SK-N-DZ (cell line): ENCODE results near the gene SIPA1L3.
A peak's percentile ranks its signal among the peaks of the same experiment; 100 is the strongest.
"Not testable (repeated sequence)": the region's sequence is repeated elsewhere in the genome, so short reads cannot be mapped to it uniquely, and the experiment has no call there.

ENCODE experiments used
- DNase-seq: peaks from one replicate; pipeline ENCODE4 v3.0.0-alpha.2; 2015; ENCODE audit warnings: low spot score

The SIPA1L3 gene

GRCh38 chr19:38213469-38213868, 306.5 kb downstream of the SIPA1L3 start:
- no peak for DNase-seq

DNA sequence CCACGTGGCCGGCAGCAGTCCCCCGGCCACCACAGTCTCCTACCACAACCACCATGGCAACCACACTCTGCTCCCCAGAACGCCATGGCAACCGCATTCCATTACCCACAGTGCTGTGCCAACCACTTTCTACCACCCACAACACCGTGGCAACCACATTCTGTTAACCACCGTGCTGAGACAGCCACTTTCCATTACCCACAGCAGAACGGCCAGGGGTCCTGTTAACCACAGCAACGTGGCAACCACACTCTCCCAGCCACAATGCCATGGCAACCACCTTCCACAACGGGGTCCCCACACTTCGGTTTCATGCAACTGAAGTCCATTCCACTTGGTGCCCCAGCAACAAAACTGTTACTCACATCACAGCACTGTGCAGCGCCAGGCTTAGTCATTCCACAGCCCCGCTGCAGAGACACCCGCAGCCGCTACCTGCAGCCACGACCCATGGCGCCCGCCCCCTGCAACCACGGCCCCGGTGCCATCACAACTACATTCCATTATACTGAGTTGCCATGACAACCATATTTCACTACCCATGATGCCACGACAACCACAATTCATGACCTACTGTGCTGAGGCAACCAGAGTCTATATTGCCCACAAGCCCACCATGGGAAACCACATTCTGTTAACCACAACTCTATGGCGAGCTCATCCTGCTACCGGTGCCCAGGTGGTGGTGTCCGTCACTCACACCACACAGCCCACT, 307.1 kb downstream of the SIPA1L3 start:
- DNase-seq = no peak

DNA sequence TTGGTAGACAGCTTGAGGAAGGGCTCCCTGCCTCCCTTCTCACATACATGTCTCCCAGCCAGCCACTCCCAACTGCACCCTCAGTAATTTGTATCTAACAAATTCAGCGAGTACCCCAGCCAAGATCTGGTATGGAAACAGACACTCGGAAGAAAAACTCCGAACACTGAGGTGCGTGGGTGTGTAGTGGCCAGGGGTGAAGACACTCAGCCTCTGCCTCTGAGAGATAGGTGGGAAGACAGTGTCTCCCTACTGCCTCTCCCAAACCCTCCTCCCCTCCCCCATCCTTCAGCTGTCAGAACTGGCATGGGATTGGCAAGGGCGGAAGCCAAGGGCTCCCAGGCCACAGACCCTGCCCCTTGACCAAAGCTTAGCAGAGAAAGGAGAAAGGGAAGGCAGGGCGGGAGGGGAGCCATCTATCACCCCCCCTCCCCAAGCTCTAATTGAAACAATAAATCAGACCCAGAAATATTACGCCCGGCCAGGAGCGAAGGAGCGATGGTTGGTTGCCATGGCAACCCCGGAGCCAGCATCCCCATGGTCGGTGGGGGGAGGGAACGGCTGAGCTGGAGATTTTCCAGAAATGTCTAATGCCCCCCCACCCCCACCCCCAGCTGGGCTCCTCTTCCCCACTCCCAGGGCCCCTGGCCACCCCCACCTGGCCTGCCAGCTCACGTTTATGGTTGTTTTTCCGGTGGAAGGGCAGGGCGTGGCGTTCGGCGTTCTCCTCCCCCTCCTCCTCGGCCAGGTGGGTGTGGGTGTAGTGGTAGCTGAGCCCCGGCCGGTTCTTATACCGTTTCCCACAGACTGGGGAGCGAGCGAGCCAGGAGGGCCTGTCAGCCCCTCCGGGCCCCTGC, 310.0 kb downstream of the SIPA1L3 start:
- peak; percentile 51 for DNase-seq

DNA sequence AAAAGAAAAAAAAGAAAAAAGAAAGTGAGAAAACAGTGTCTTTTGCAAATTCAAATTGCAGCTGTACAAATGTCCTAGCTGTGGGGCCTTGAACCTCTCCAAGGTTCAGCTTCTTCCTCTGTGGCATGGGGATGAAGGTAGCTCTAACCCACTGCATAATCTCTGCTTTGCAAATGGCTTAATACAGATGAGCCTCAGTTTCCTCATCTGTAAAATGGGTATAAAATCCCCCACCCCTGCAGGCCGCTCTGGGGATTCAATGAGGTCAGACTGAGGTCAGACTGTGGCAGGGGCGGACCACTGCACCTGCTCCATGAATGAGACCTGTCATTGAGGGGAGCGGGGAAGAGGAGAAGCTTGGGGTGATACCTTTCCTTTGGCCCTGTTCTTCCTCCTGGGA, 311.2 kb downstream of the SIPA1L3 start:
- DNase-seq = no peak

DNA sequence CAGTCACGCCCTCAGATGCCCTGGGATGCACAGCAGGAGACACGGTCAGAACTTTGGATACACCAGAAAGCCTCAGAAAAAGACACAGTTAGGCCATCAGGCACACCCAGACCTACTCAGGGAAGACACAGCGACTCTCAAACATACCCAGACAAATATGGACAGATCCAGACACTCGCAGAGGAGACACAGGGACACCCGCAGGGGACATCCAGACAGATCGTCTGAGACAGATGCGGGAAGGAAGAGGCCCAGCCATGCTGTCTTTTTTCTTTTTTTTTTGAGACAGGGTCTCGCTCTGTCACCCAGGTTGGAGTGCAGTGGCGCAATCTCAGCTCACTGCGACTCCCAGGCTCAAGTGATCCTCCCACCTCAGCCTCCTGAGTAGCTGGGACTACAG, 312.2 kb downstream of the SIPA1L3 start:
- DNase-seq = no peak

DNA sequence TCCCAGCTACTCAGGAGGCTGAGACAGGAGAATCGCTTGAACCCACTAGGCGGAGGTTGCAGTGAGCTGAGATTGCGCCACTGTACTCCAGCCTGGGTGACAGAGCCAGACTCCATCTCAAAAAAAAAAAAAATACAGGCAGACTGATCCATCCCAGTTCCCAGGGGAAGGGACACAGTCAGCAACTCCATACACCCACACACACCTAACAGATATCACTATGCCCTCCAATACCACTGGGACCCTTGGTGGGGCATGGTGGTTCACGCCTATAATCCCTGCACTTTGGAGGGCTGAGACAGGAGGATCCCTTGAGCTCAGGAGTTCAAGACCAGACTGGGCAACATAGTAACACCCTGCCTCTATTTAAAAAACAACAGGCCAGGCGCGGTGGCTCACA, 314.4 kb downstream of the SIPA1L3 start:
- DNase-seq = no peak

DNA sequence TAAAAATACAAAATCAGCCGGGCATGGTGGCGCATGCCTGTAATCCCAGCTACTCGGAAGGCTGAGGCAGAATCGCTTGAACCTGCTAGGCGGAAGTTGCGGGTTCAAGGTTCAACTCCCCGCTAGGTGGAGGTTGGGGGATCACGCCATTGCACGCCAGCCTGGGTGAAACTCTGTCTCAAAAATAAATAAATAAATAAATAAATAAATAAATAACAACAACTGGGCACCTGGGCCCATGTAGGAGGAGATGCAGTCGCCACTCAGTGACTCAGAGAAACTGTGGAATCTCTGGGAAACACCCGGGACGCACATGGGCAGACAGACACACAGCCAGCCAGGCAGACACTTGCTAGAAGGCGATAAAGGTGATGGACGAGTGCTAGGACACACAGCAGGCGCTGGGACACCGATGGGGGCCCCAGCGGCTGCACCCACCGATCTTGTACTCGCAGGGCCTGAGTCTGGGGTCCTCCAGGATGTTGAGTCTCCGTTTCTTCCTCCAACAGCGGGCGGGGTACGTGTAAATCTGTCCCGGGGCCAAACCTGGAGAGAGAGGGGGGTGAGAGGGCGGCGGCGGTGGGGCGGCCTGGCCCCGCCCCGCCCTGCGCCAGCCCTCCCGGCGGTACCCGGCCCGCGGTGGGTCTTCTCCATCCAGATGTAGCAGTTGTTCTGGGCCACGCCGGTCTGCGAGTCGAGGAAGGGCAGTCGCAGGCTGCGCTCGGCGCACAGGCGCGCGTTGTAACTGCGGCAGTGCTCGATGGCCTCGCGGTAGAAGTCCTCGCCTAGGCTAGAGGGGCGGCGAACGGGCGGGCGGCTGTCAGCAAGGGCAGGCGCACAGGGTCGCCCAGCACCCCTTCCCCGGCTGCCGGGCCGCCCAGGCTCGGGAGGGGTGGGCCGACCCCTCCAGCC, 315.2 kb downstream of the SIPA1L3 start:
- no peak for DNase-seq

DNA sequence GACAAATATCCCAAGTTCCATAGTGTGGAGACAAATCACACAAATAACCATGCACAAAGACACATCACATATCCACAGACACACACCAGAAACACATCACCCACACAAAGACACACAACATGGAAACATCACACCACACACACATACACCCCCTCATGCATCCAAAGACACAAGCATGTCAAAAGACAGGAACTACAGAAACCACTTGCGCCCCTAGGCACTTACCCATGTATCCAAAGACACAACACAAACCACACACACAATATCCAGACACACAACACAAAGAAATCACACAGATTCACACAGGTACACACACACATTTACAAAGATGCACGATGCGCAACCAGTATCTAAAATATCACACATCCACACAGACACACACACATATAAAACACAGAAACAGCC, 316.1 kb downstream of the SIPA1L3 start:
- DNase-seq = no peak

GRCh38 chr19:38223617-38224013, 316.6 kb downstream of the SIPA1L3 start:
- no peak for DNase-seq

DNA sequence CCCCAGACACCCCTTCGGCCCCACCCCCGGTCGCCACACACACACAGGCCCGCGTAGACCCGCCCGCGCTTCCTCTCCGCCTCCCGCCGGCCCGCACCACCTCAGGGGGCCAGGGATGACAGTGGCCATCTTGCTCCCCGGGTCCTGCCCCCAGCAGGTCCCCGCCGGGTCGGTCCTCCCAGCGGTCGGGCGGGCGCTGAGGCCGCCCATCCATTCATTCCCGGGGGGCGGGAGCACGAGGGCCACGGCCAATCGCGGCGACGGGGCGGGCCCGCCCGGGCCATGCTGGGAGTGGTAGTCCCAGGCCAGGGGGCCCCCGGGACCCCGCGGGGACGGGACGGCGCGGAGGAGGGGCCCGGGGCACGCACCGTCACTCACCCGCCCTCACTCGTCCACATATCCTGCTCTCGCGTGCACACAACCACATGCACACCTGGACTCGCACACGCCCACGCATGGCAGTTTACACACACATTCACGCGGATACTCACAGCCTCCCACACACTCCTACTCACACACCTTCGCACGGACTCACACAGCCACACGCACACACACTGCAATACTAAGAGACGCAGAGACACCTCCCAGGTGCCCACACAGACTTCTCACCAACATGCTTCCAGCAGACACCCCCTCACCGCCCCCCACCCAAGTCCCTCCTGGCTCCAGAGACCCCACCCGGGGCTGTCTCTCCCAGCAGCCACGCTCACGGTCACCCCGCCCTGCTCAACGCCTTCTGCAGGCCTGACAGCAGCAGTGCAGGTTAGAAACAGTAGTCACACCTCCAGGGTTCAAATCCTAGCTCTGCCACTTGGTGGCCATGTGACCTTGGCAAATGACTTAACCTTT, 317.2 kb downstream of the SIPA1L3 start, which contains the start of gene DPF1:
TSS of gene DPF1 (minus strand) at position 209 of the 849 bp plus-strand sequence. CDS start at position 129, 80 bp downstream.
- DNase-seq = peak; percentile 80

DNA sequence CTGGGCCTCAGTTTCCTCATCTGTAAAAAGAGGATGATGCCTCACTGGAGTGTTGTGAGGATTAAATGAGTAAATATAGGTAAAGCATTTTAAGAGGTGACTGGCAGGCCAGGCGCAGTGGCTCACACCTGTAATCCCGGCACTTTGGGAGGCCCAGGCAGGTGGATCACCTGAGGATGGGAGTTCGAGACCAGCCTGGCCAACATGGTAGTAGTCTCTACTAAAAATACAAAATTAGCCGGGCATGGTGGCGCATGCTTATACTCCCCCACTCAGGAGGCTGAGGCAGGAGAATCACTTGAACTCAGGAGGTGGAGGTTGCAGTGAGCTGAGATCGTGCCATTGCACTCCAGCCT, 317.8 kb downstream of the SIPA1L3 start:
- not testable (repeated sequence) for DNase-seq

DNA sequence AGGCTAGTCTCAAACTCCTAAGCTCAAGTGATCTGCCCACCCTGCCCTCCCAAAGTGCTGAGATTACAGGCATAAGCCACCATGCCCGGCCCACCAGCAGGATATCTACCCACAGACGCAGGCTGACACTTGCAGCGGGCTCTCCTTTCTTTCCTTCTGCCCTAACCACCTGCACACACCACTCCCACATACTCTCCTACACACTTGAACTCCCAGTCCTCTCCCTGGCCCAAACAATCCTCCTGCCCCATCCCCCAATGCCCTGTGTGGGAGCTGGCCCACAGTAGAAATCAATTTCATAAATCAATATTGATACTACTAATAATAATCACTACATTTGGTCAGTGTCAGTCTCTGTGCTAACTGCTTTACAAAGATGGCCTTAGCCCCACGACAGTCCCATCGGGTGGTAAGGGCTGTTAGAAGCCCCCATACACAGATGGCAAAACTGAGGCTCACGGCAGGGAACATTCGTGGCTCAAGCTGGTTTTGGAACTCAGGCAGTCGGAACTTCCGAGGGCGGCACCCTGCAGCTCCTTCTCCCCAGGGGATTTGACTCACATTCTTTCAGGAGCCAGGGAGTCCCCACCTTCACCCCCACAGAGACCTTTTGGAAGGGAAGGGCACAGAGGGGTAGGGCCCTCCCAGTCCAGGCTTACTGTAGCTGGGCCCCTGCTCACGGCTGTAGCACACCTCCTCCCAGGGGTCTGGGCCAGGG, 320.4 kb downstream of the SIPA1L3 start:
- no peak for DNase-seq

DNA sequence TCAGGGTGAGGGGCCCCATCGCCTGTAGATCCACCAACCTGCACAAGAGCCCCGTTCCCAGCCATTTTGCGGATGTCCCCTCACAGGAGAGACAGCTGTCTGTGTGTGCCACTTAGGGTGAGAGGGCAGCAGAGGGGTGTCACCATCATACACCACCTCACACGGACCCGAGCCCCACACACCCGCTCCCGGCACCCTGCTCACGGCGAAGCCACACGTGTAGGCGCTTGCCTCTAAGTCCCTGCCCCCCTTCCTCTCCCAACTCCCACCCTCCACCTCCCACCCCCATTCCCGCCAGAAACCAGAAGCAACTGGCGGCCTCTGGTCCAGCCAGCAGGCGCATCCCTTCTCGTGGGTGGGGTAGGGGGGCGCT, 321.0 kb downstream of the SIPA1L3 start:
- DNase-seq = peak; percentile 54

DNA sequence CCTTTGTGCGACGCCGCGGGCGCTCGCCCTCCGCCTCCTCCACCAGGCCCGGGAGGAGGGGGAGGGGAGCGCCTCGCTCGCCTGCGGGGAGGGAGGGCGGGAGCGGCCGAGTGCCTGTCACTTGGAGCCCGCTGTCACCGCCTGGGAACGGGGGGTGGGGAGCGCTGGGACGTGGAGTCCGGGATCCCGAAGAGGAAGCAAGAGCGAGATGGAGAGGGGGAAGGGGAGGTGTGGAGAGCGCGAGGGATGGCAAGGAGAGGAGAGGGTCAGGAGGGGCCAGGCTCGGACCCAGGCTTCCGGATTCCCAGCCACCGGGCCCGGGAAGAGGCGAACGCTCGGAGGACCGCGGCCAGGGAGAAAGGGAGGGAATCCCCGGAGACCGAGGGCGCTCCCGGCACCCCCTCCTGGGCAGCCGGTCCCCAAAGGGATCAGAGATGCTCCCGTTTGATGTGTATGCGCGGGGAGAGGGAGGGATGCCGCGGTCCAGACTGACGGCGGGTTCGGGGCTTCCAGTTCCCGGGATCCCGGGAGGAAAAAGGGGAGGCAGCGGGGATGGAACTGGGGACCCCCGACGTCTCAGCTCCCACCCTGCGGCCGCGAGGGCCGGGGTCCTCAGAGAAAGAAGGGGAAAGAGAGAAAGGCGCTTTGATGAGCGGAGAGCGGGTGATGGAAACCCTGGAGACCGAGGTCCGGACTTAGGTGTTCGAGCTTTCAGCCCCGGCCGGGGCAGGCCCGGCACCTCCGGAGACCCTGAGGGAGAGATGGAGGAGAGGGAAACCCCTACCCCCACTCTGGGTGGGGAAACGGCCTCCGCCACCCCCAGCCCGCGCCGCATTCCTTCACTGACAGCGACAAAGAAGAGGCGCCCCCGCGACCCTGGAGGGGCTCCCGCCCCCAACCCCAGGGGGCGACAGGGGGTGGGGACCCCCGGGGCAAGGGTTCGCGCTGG, 321.8 kb downstream of the SIPA1L3 start:
- DNase-seq = peak; percentile 59

DNA sequence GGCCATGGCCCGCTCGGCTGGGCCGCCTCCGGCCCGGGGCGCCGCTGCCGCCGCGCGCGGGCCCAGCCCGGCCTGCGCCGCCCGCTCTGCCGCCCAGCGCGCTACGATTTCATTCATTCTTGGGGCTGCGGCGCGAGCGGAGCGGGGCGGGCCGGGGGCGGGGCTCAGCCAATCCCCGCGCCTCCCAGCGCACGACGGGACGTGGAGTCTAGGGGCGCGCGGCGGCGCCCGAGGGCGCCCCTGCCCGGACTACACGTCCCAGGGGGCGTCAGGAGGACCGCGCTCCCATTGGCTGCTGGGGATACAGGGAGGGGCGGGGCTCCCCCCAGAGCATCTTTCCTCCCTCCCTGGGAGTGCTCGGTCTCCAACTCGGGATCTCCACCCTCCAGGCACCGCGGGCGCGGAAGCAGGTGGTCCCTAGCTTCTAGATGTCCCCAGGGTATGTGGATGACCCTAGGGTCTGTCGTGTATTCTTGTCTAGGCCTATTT, 322.6 kb downstream of the SIPA1L3 start:
- peak; percentile 93 for DNase-seq

GRCh38 chr19:38230506-38231133, 323.6 kb downstream of the SIPA1L3 start:
- not testable (repeated sequence) for DNase-seq

DNA sequence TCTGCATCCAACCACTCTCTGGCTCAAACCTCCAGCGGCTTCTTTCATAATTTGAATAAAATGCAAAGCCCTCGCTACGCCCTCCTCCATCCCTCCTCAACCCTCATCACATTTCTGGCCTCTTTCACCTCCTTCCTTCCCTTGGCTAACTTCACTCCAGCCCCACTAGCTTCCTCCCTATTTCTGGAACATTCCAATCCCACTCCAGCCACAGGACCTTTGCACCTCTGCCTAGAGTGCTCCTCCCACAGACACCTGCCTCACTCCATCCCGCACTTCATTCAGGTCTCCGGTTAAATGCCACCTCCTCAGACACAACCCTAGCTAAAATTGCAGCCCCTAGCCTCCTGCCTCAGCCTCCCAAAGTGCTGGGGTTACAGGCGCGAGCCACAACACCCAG, 324.9 kb downstream of the SIPA1L3 start:
- DNase-seq = no peak

DNA sequence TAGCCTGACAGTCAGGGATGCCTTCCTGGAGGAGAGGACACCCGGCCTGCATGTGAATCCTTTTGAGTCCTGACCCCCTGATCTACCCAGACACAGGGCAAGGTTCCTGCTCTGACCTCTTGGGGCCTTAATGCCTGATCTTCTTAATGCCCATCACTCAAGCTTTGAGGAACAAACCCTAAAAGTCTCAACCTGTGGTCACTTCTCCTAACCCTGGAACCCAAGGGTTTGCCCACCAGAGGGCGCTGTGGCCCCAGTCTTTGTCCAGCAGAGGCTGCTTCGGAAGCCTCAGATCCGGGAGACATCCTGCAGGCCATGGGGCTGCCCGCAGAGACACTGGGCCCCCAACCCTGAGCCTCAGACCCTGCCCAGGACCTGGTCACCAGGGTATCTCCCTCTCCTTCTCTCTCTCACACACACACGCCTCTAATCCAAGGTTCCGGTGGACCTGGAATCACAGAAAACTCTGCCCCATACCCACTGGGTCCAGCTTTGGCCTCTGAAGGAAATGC, 326.8 kb downstream of the SIPA1L3 start:
- DNase-seq = peak; percentile 78
